Measurements from ENCODE around the gene SUCLG2. TPM values are rescaled to one million over a fixed set of nuclear protein-coding genes. Genes with fewer than 3 reads are reported as not detected.

SUCLG2 gene
- total and polyA plus RNA-seq, 4 donors = 34.3 to 68.4 (median 44.3) TPM

DNA sequence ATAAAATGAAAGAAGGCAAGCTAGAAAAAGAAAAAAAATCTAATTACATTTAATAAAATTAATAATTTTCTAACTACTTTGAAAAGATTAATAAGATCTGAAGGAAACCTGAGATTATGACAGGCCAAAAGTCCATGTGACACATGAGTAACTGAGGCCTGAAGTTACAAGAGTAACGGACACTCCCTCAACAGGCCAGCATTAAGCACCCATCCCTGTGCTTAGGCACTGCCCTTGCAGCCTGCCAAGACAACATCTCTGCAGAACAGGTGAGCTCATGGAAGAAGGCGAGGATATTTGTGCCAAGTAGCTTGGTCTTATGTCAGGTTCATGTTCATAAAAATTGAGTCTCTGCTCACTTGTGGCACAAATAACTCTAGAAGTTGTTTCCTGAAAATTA is 31.8 kb downstream of the SUCLG2 start:
- ATAC-seq (ENCODE audit: insufficient read depth, low FRiP score) = no peak

DNA sequence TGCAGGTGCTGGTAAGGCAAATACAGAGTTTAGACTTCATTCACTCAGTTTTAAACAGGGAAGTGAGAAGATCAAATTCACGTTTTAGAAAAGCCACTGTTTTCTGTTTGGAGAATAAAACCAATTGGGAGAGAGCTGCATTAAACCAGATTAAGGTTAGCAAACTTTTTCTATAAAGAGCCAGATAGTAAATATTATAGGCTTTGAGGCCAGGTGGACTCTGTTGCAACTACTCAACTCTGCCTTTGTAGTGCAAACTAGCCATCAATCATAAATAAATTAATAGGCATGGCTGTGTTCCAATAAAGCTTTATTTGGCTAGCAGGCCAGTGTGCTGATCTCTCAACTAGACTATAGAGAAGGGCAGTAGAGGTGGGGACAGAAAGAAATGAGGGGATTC is 33.5 kb downstream of the SUCLG2 start:
- DNase-seq (no peak), ATAC-seq (ENCODE audit: insufficient read depth, low FRiP score) (no peak)
- TF ChIP-seq, protein P1, sequence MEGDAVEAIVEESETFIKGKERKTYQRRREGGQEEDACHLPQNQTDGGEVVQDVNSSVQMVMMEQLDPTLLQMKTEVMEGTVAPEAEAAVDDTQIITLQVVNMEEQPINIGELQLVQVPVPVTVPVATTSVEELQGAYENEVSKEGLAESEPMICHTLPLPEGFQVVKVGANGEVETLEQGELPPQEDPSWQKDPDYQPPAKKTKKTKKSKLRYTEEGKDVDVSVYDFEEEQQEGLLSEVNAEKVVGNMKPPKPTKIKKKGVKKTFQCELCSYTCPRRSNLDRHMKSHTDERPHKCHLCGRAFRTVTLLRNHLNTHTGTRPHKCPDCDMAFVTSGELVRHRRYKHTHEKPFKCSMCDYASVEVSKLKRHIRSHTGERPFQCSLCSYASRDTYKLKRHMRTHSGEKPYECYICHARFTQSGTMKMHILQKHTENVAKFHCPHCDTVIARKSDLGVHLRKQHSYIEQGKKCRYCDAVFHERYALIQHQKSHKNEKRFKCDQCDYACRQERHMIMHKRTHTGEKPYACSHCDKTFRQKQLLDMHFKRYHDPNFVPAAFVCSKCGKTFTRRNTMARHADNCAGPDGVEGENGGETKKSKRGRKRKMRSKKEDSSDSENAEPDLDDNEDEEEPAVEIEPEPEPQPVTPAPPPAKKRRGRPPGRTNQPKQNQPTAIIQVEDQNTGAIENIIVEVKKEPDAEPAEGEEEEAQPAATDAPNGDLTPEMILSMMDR (IDR thresholded peaks at IDR 0.05; ENCODE audit: control extremely low read depth, extremely low read depth) = no peak
- no peaks in the 10 kb centered on the region for H3K9me3 ChIP-seq (ENCODE audit: control insufficient read depth in 4 of 4, insufficient read depth in 3 of 4, low read length in 3 of 4)
- H3K27ac ChIP-seq (ENCODE audit: low read depth in 1 of 2, low read length in 1 of 2) = no peak overlapping the region
- H3K4me3 ChIP-seq = no peak overlapping the region
- peaks cover 7 to 18% (median 8%) of the 10 kb centered on the region in 4 donors for H3K36me3 ChIP-seq (ENCODE audit: control insufficient read depth in 4 of 4, insufficient read depth in 4 of 4, low read length in 4 of 4)
- peaks cover 0 to 4% (median 0%) of the 10 kb centered on the region in 5 donors for H3K4me1 ChIP-seq (ENCODE audit: control insufficient read depth in 5 of 5, insufficient read depth in 5 of 5, low read length in 5 of 5)
- H3K9ac ChIP-seq (ENCODE audit: insufficient read depth in 1 of 2, low read length in 2 of 2) = no peak overlapping the region
- WGBS, 2 donors = 72 to 77% methylated on average over 1 of the region's 1 CpG
- no peaks in the 10 kb centered on the region for H3K27me3 ChIP-seq (ENCODE audit: control insufficient read depth in 3 of 3, insufficient read depth in 3 of 3, low read length in 2 of 3)

More for the DNA sequence above, 31.8 kb downstream of the SUCLG2 start:
- Histone ChIP-seq H3K9ac (ENCODE audit: insufficient read depth in 1 of 2, low read length in 2 of 2) (no peak overlapping the region), H3K27me3 (ENCODE audit: control insufficient read depth in 3 of 3, insufficient read depth in 3 of 3, low read length in 2 of 3) (no peaks in the 10 kb centered on the region), H3K4me3 (no peak overlapping the region), H3K36me3 (ENCODE audit: control insufficient read depth in 4 of 4, insufficient read depth in 4 of 4, low read length in 4 of 4) (peaks cover 5 to 15% (median 7%) of the 10 kb centered on the region in 4 donors), H3K9me3 (ENCODE audit: control insufficient read depth in 4 of 4, insufficient read depth in 3 of 4, low read length in 3 of 4) (no peaks in the 10 kb centered on the region), H3K27ac (ENCODE audit: low read depth in 1 of 2, low read length in 1 of 2) (no peak overlapping the region), H3K4me1 (ENCODE audit: control insufficient read depth in 5 of 5, insufficient read depth in 5 of 5, low read length in 5 of 5) (peaks cover 0 to 4% (median 0%) of the 10 kb centered on the region in 5 donors)
- DNase-seq = no peak
- 96 to 98% methylated on average over 2 of the region's 2 CpGs for whole genome bisulfite sequencing, 2 donors
- TF ChIP-seq, protein P1 (IDR thresholded peaks at IDR 0.05; ENCODE audit: control extremely low read depth, extremely low read depth) = no peak

DNA sequence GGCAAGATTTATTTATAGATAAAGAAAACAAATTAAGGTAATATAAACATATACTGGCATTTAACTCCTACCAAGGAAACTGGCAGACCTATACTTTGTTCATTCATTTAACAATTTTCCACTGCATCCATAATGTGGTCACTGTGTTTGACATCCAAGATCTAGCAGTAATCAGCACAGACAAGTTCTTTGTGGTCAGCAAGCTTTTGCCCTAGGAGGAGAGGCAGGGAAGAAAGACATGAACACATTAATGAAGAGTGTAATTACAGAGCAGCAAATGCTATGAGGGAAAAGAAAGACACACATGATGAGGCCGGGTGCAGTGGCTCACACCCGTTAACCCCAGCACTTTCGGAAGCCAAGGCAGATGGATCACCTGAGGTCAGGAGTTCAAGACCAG is 34.4 kb downstream of the SUCLG2 start:
- no peak overlapping the region for H3K27ac ChIP-seq (ENCODE audit: low read depth in 1 of 2, low read length in 1 of 2)
- TF ChIP-seq, protein P1 (IDR thresholded peaks at IDR 0.05; ENCODE audit: control extremely low read depth, extremely low read depth) = no peak
- H3K9ac ChIP-seq (ENCODE audit: insufficient read depth in 1 of 2, low read length in 2 of 2) = no peak overlapping the region
- H3K4me3 ChIP-seq = no peak overlapping the region
- H3K27me3 ChIP-seq (ENCODE audit: control insufficient read depth in 3 of 3, insufficient read depth in 3 of 3, low read length in 2 of 3) = no peaks in the 10 kb centered on the region
- peaks cover 0 to 2% (median 0%) of the 10 kb centered on the region in 5 donors for H3K4me1 ChIP-seq (ENCODE audit: control insufficient read depth in 5 of 5, insufficient read depth in 5 of 5, low read length in 5 of 5)
- ATAC-seq (ENCODE audit: insufficient read depth, low FRiP score) (no peak), DNase-seq (no peak)
- peaks cover 7 to 18% (median 8%) of the 10 kb centered on the region in 4 donors for H3K36me3 ChIP-seq (ENCODE audit: control insufficient read depth in 4 of 4, insufficient read depth in 4 of 4, low read length in 4 of 4)
- H3K9me3 ChIP-seq (ENCODE audit: control insufficient read depth in 4 of 4, insufficient read depth in 3 of 4, low read length in 3 of 4) = no peaks in the 10 kb centered on the region
- 94 to 96% methylated on average over 3 of the region's 3 CpGs for WGBS, 2 donors

- TF ChIP-seq, protein P1 (IDR thresholded peaks at IDR 0.05; ENCODE audit: control extremely low read depth, extremely low read depth) = no peak
- Histone ChIP-seq H3K9ac (ENCODE audit: insufficient read depth in 1 of 2, low read length in 2 of 2) (no peak overlapping the region), H3K4me1 (ENCODE audit: control insufficient read depth in 5 of 5, insufficient read depth in 5 of 5, low read length in 5 of 5) (peaks cover 0 to 2% (median 0%) of the 10 kb centered on the region in 5 donors), H3K27me3 (ENCODE audit: control insufficient read depth in 3 of 3, insufficient read depth in 3 of 3, low read length in 2 of 3) (no peaks in the 10 kb centered on the region), H3K9me3 (ENCODE audit: control insufficient read depth in 4 of 4, insufficient read depth in 3 of 4, low read length in 3 of 4) (no peaks in the 10 kb centered on the region), H3K4me3 (no peak overlapping the region), H3K27ac (ENCODE audit: low read depth in 1 of 2, low read length in 1 of 2) (no peak overlapping the region), H3K36me3 (ENCODE audit: control insufficient read depth in 4 of 4, insufficient read depth in 4 of 4, low read length in 4 of 4) (peaks cover 4 to 18% (median 7%) of the 10 kb centered on the region in 4 donors)
- no peak for ATAC-seq (ENCODE audit: insufficient read depth, low FRiP score)
- WGBS, 2 donors = 89 to 97% methylated on average over 1 of the region's 1 CpG
- no peak for DNase-seq
Observed at GRCh38 chr3:67617518-67617917, 36.9 kb downstream of the SUCLG2 start.
